HG03571 (cell line): ENCODE results near the gene MPEG1.

Experiments
- ATAC-seq: cut with Tn5 transposase; IDR thresholded peaks from one replicate; pipeline ENCODE4 v1.9.1; 2021; ENCODE audit not compliant: unreplicated experiment

MPEG1 gene

DNA sequence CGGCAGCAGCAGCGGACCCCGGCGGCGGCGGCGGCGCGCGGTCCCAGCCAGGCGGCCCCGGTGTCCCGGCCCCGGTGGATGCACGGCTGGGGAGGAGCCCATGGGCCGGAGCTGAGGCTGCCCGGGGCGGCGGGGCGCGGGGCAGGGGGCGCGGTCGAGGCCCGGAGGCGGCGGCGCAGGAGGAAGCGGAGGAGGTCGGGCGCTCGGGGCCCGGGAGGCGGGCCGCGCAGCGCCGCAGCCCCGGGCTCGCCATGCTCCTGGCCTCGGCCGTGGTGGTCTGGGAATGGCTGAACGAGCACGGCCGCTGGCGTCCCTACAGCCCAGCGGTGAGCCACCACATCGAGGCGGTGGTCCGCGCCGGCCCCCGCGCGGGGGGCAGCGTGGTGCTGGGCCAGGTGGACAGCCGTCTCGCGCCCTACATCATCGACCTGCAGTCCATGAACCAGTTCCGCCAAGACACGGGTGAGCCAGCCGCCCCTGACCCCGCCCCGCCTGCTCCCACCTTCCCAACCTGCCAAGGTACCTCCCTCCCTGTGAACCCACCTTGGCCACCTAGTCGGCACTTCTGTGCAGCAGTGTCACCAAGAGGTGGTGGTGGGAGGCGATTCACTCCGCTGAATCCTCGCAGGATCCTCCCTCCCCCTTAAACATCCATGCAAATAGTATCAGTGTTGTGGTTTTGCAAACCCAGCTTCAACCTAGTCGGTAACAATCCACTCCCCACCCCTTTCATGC lies 40.2 kb downstream of the MPEG1 start:
- ATAC-seq, result peak; percentile 30

GRCh38 chr11:59171508-59172322 lies 41.0 kb downstream of the MPEG1 start, which contains the start of gene DTX4:
Gene DTX4 (plus strand): TSS chr11:59172132. CDS start chr11:59172596, 464 bp downstream.
- peak; percentile 72 for ATAC-seq

DNA sequence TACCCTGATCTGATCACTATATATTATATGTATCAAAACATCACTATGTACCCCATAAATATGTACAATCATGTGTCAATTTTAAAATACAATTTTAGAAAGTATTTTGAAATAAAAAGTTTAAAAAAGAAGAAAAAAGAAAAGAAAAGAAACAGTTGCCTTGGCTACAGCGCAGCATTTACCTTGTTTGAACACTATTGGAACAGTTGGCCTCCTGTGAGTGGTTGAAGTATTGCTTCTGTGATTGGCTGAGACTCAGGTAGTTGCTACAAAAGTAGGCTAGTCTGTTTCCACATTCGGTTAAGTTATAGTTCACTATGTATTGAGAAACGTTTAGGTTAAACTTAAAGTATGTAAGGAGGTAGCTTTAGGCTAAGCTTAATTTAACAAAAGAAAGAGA lies 48.7 kb downstream of the MPEG1 start:
- no peak for ATAC-seq
